Right kidney (tissue), 1 donor: ENCODE data around the gene PRRT4.

ENCODE experiments used
- DNase-seq: peaks from one replicate; pipeline ENCODE4 v3.0.0-alpha.2; 2016

PRRT4 gene

DNA sequence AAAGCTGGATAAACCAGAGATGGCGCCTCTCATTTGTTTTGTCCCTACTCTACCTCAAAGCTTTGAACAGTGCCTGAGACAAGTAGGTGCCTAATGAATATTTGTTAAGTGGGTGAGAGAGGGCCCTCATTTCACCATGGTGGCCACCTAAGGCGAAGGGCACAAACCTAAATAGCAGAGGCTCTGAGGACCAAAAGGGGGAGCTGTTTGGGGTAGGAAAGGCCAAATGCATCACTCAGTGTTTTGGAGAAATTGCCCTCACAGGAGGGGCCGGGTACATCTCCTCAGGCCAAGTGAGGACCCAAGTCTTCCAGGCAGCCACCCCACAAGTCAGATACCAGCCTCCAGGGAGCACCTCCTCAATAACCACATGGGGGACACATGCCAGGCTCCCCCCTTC is 34.3 kb upstream of the PRRT4 start:
- DNase-seq = no peak

DNA sequence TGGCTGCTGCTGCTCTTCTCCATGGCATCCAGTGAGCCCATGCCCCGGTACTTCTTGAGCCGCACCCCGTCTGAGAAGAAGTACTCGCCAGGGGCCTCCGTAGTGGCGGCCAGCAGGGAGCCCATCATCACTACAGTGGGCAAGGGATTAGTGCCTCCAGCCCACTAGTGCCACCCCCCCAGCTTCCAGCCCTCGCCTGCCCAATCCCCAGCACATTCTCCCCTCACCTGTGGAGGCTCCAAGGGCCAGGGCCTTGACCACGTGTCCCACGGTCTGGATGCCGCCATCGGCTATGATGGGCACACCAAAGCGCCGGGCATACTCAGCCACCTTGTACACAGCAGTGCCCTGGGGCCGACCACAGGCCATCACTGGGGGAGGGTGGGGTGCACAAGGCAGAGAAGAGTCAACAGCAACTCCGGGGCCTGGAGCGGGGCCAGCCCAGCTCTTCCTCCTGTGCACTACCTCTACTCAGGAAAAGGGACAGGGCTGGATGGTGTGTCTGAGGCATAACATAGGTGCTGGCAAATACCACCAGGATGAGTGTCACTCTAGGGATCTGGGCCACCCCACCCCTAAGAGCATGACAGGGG is 33.5 kb upstream of the PRRT4 start:
- DNase-seq = no peak

DNA sequence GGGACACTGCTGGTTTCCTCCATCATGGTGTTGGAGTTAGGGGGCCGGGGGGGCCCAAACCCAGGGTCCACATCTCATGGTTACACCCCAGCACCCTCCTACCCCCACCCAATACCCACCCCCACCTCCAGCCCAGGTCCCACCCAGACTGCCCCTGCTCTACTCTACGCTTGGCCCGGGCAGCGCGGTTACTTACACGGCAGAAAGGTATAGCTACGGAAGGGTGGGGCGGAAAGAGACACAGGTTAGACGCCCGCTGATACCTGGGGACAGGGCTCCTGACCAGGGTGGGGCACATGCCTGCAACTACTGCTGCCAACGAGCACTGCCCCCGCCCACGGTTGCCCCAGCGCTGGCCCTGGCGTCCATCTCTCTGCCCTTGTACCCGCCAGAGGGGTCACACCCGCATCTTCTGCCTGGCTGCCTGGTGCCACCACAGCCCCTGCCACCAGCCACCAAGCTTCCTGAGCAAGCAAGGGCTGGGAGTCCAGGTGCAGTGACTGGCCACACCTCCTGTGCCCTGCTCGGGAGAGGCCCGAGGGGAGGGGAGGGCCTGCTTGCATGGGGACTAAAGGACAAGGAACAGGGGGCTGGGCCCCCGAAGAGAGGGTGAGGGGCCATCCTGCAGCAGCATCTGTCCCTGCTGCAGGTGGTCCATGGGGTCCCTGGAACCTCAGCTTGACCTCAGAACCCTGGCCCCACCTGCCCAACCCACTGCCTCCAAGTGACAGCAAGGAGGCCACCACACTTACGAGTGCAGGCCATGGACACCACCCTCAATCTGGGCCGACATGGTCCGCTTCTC is 32.2 kb upstream of the PRRT4 start:
- DNase-seq = no peak

DNA sequence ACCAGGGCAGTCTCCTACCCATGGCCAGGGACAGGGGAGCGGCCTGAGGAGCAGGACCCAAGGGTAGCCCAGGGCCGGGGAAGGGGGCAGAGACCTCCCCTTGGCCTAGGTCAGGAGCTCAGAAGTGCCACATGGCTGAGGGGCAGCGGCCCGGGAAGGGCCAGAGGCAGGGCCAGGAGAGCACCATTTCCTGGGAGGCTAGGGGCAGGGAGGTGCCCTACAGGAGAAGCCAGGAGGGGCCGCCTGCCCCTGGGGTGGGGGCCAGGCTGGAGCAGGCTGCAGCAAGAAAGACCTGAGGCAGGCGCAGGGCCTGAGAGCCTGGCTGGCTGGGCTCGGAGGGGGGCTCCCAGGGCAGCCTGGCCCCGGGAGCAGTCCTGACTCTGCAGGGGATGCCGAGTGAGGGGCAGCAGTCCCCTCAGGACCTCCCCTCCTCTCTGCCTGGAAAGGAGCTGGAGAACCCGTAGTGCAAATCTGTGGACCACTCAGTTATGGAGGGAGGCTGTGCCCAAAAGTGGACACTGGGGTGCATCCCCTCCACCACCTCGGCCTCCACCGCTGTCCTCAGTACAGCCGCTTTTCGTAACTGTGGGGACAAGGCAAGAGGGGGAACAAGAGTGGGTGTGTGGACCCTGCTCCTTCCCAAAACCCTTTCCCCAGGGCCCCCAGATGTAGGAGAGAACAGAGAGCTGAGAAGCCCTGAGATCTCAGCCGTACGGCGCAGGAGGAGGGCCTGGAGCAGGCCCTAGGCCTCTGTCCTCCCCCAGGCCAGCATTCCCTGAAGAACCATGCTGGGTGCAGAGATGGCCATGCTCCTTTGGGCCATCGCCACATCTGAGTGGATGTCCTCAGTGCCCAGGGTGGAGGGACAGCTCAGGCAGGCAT is 31.2 kb upstream of the PRRT4 start:
- DNase-seq = no peak

DNA sequence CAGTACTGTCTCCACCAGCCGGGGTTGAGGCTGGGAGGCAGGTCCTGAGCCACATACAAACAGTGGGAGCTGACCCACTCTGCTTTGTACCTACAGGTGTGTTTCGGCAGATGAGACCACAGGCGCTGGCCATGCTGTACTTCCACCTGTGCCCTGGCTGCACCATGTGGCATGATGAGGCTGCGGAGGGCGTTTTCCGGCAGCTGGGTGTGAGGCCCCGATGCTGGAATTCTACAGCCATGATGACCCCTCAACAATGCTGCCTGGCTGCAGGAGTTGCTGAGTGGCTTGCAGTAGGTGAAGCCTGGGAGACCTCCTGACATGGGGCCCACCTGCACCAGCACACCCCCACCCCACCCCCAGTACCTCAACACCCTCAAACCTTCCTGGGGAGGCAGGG is 30.3 kb upstream of the PRRT4 start:
- no peak for DNase-seq

DNA sequence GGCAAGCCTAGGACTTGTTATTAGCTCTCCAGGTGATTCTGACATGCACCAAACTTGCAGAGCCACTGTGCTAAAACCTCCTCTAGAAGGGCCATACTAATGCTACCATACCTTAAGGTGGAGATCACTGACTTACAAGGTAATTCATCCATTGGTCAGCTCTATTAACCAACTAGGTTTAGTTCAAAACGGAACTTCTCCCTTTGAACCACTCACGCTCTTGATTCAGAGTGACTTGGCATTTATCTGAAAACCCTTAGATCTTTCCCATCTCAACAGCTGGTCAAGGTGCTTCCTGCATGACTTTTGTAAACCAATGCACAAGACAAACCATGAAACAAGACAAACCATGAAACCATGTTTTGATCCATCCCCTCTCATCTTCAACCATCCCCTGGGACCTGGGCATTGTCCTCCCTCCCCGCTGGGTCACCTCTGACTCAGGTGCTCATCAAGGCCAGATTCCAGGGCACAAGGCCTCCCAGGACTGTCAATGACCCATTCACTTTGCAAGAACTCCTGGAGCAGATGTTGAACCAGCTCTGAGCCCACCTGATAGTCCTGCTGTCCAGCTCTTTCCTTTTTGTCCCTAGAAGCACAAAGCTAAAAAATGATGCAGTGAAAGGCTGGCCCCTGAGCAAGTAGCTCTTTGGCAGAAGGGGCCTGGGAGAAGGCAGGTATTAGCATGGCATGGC is 29.5 kb upstream of the PRRT4 start:
- DNase-seq = no peak

DNA sequence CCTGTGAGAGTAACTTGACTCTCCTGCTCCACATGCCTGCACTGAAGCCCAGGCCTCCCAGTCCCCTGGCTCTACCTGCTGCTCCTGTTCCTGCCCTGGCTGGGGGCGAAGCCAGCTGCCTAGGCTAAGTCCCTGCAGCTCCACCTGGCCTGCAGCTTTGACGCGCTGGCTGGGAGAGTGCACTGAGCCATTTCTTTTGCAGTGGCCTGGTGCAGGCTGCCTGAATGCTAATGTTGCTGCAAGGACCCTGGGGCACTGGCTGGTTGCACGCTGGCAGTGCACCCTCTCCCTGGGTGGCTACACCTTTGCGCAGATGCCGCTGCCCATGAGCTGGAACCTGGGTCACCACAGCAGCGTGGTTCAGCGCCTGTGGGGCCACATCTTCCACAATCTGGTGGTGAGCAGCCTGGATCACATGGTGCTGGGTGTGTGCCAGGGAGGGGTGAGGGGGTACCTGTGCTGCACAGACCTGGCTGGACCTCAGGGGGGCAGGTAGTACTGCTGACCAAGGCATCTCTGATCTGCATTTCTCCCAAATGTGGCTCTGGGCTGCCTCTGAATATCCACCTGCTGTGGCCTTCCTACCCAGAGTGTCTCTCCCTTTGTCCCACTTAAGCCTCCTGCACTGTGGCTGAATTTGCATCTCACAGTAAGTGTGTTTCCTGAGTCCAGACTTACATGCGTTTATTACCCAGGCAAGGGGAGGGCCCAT is 28.3 kb upstream of the PRRT4 start:
- peak; percentile 32 for DNase-seq

DNA sequence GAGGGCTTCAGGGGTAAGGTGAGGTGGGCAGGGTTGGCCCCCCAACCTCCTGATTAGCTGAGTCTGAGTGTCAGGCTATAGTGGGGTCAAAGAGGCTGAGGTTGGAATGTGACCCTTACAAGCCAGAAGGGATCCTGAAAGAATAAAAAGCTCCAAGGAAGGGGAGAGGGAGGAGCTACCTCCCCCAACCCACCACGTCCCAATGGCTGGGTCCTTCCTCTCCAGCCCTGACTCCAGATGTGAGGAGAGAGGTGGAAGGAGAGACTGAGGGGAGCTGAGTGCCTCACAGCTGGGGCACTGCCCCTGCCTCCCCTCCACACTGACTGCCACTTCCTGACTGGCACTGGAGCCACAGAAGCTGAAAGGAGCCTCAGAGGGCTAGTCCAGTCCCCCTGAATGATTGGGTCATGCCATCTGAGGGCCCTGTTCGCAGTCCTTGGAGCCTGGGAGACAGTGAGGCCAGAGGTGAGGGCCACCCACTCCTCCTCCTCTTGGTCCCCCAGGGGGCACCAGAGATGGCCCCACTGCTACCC is 27.7 kb upstream of the PRRT4 start:
- DNase-seq = no peak

DNA sequence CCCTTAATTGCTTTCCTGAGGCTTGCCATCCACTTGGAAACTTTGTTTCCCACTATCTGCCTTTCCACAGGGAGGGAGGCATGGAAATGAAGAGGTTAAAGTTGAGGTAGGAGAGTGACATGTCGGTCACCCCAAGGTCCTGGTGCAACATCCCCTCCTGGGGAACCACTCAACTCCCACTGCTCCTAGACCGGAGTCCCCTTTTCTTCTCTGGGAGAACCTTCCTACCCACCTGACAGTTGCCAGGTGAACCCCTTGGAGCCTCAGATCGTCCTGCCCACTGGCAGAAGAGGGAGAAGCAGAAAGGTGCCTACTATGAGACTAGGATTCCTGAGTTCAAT is 26.6 kb upstream of the PRRT4 start:
- no peak for DNase-seq

DNA sequence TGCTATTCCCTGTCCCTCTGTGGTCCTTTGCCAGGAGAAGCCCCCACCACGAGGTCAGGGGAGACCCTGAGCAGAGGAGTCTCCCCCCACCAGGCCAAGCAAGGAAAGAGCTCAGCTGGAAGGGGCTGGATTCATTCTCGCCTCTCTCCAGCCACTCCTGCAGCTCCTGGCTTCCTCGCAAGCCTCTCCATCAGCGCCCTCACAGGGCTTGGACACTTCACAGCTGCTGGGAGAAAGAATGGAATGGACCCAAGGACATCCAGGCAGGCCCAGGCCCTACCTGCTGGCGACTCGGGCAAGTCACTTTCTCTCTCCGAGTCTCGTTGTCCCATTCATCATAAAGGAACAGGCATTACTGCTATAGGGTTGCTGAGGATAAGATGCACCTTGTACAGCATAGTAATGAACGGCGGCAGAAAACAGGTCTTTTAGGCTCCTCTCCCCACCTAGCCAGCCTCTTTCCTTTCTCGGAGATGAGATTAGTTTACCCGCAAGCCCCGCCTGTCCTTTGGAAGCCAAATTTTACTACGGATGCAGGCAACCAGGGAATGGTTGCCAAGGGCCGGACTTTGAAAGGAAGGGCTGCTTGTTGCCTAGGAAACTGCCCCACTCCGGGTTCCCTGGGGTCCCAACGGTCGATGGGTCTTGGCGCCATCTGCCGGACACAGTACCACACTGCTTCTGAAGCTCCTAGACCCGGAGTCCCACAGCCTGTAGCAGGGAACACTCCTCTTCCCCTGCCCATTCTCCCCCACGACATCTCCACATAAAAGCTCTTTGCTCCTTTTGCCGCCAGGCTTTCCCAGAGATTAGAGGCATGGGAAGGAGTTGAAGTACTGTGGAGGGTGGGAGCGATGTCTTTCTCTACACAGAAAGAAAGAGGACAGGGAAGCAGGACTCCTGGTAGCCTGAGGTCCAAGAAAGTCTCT is 26.0 kb upstream of the PRRT4 start:
- DNase-seq = peak; percentile 68

DNA sequence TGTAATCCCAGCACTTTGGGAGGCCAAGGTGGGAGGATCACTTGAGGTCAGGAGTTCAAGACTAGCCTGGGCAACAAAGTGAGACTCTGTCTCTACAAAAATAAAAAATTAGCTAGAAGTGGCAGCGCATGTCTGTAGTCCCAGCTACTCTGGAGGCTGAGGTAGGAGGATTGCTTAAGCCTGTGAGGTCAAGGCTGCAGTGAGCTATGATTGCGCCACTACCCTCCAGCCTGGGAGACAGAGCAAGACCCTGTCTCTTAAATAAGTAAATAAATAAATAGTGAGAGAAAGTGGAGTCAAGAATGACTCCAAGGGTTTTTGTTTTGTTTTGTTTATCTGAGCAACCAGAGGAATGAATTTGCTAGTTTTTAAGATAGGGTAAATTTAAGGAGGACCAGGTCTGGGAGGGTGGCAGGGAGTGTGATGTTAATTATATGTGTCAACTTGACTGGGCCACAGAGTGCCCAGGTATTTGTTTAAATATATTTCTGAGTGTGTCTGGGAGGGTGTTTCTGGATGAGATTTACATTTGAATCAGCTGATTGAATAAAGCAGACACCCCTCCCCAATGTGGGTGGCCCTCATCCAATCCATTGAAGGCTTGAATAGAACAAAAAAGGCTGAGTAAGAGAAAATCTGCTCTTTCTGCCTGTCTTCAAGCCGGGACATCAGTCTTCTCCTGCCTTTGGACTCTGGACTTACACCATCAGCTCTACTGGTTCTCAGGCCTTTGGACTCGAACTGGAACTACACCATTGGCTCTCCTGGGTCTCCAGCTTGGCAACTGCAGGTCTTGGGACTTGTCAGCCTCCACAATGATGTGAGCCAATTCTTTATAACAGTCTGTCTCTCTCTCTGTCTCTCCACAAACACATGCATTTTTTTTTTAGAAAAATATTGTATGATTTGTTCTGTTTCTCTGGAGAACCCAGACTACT is 24.8 kb upstream of the PRRT4 start:
- no peak for DNase-seq

DNA sequence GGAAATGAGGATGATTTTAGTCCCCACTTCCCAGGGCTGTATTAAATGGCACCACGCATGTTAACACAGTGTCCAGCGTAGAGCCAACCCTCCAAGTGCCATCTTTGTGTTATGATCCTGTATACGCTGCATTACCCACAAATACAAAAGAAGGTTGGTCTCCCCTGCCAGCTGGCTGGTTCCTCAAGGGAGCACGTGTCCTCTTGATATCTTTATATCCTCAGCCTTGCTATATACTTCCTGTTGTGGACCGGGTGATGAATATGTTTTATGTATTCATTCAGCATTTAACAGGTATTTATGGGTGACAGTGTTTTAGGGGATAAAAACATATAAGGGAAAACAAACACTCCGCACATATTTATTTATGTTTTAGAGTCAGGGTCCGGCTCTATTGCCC is 23.2 kb upstream of the PRRT4 start:
- no peak for DNase-seq

DNA sequence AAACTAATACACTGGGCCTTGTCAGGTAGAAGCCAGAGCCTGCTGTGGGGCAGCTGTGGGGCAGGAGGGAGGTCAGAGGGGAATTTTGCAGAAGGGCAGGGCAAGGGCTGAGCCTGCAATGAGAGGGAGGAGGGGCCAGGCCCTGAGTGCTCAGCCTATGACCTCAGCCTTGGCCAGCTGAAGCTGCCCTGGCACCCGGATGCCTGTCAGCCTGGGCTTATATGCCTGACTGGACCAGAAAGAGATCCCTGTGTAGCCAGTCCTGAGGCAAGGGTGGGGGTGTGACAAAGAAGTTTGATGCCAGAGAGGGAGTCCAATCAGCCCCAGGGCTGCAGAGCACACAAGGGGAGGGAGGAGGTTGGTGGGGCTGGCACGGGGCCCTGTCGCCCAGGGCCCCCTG is 22.3 kb upstream of the PRRT4 start:
- no peak for DNase-seq

DNA sequence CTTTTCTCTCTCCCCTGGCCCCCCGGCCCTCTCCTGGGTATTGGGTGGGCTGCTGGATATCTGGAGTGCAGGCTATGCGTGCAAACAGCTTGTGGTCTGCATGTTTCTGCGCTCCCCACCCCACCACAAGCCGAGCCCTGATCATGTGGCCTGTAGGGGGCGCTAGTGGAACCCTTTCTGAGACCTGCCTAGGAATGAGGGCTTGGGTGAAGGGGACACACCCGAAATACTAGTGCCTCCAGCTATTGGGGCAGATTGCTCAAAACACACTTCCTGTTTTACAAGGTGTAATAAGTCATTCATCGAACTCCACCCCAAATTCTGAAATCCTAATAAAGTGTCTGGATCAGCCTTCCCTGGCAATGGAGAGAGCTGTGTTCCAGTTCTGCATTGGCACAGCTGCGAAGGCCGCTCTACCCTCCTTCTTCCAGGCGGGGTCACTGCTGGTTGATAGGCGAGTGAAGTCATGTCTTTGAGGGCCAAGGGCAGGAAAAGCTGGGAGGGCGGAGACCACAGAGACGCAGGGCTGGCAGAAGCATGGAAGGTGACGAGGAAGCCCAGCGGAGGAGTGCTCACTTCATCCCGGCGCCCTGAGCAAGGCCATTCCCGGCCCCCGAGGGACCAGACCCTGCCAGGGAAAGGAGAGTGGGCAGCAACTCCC is 19.8 kb upstream of the PRRT4 start:
- no peak for DNase-seq

DNA sequence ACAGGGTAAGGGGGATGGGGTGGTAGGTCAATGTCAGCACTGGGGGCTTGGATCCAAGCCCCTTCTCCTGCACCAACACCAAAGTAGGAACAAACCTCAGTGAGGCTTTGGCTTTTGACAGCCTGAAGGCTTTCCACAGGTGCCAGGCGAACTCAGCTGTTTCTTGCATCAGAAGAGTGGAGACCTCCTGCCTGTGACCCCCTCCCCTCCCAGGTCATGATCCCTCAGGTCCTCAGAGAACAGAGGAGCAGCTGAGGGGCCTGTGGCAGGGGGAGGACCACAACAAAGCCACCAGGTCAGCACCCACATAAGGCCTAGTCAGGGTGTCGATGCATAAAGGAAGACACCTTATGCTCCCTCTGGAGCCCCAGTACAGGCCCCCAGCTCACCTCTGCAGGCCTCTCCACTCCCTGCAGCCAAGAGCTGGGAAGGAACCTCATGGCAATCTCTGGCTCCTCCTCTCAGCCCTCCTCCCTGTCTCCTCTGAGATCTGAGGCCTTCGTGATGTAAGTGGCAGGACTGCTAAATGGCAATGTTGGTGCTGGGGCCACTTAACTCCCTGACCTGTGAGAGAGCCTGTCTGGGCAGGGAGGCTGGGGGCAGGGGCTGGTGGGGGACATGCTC is 19.1 kb upstream of the PRRT4 start:
- DNase-seq = no peak

DNA sequence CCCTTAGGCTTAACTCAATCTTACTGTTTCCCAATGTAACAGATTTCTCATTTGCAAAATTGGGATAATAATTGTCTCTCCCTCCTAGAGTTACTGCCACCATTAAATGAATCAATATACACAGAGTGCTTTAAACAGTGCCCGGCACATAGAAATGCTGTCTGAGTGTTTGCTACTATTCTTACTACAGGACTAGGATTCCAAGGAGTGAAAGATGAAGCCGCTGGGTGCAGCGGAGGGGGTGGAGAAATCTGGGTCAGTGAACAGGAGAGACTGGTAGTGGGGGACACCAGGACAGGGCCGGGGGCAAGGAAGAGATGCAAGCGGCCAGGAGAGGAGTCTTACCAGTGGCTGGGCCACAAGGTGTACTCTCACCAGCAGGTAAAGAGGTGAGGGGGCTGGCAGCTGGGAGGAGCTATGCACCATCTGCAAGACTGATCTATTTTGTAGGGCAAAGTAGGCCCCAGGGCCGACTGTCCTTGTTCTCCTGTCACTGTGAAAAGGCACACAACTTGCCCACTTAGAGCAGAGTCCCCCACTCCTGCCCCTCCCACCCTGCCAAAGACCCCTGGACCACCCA is 18.5 kb upstream of the PRRT4 start:
- no peak for DNase-seq

DNA sequence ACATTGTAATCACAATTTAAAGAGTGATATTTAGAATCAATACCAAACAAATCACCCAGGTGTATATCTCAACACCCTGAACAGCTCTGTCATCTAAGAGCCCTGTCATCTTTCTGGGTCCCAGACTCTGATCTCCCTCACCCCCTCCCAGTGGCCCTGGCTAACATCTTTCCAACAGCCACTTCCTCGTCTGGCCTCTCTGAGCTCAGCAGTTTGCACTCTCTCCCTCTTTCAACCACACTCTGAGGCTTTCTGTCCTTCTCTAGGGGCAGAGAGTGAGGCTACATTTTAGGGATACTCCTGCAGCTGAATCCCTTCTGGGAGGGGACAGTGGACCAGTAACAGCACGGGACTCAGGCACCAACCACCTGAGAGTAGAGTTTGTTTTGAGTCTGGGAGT is 17.1 kb upstream of the PRRT4 start:
- no peak for DNase-seq

DNA sequence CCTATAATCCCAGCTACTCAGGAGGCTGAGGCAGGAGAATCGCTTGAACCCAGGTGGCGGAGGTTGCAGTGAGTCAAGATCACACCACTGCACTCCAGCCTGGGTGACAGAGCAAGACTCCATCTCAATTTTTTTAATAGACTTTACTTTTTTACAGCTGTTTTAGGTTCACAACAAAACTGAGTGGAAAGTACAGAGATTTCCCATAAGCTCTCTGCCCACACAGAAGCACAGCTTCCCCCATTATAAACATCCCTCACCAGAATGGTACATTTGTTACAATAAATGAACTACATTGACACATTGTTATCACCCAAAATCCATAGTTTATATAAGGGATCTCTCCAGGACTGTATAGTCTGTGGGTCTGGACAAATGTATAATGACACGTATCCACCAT is 14.6 kb upstream of the PRRT4 start:
- DNase-seq = no peak
